Measurements from ENCODE around the gene OXER1. TPM values are rescaled to one million over a fixed set of nuclear protein-coding genes. Genes with fewer than 3 reads are reported as not detected.
A peak's percentile ranks its signal among the peaks of the same experiment; 100 is the strongest.

The OXER1 gene
- total and polyA plus RNA-seq, 9 of the 15 experiments (the other 6 are each of a cell fraction or from before 2014, with no cell fraction given), result not detected

GRCh38 chr2:42770288-42771131, 6.6 kb upstream of the OXER1 start:
- no TSS peak for BruUV-seq (replicated peaks)
- 20% methylated on average over 16 of the region's 19 CpGs for WGBS (ENCODE audit: insufficient coverage, low coverage, missing lambda C conversion rate)
- ATAC-seq (peak; percentile 99), DNase-seq (ENCODE audit: extremely low read depth in 1 of 4, low spot score in 3 of 4) (peak; percentile 85 to 88 (median 86)), FAIRE-seq (peak; percentile 95)
- Histone ChIP-seq H3K79me2 (ENCODE audit: control insufficient read depth, insufficient read depth, low read length) (no peaks in the 10 kb centered on the region), H3K9me3 (replicated peaks; ENCODE audit: control insufficient read depth, insufficient read depth, low read depth, low read length) (no peaks in the 10 kb centered on the region), H3K9ac (ENCODE audit: insufficient read depth in 1 of 2, low read depth in 2 of 2, low read length in 2 of 2) (peak overlapping the region in 1 of 2 experiments; percentile 36; a peak in 2 of 4 replicates), H3K4me2 (ENCODE audit: insufficient read depth, low read length) (0 out of 2 replicates have a peak overlapping the region, but pooled peaks have one; percentile 4), H3K4me3 (no peak overlapping the region), H3K27ac (ENCODE audit: extremely low read depth, low read depth, low read length) (no peak overlapping the region), H3K36me3 (ENCODE audit: control insufficient read depth, insufficient read depth, low read length) (no peaks in the 10 kb centered on the region), H3K9me1 (ENCODE audit: control insufficient read depth, insufficient read depth, low read length) (no peaks in the 10 kb centered on the region), H3K4me1 (replicated peaks in 1 of 2; ENCODE audit: control insufficient read depth in 2 of 2, insufficient read depth in 2 of 2, low read length in 2 of 2) (peaks cover 0 to 13% of the 10 kb centered on the region in 2 experiments; a peak in 2 of 5 replicates), H3K27me3 (ENCODE audit: control insufficient read depth in 2 of 2, insufficient read depth in 2 of 2, low read length in 2 of 2) (no peaks in the 10 kb centered on the region), H4K20me1 (replicated peaks; ENCODE audit: control insufficient read depth, insufficient read depth, low read length) (no peaks in the 10 kb centered on the region), H2AFZ (ENCODE audit: low read depth, low read length) (peak overlapping the region; percentile 85)
- intact Hi-C loops (cut with micrococcal nuclease) (loop anchor here (1.0 to 2.0 kb wide), 2 partner anchors 257 to 276 kb away; no protein-coding TSS in a partner anchor), in situ Hi-C loops (cut with MboI) (no loop called here)
- ChIA-PET CTCF (ENCODE audit: low intra/inter-chr PET ratio) (interaction anchor here (0.6 to 1.4 kb wide), 4 partner anchors 107 to 675 kb away, joined by 3 to 6 read pairs (median 4); no protein-coding TSS in a partner anchor), POLR2A (interaction anchor here (1.2 kb wide), 1 partner anchor 18 kb away, joined by 3 read pairs; no protein-coding TSS in a partner anchor)
- TF ChIP-seq FUS (optimal IDR thresholded peaks at IDR 0.05; ENCODE audit: low read depth, low read length) (no peak), ZNF589 (CRISPR knock-in tag; IDR thresholded peaks at IDR 0.05; ENCODE audit: low read depth) (no peak), SRF (CRISPR knock-in tag; IDR thresholded peaks at IDR 0.05) (no peak), ZNF282 (CRISPR knock-in tag; IDR thresholded peaks at IDR 0.05) (no peak), ZBTB17 (CRISPR knock-in tag; IDR thresholded peaks at IDR 0.05) (no peak), LCOR (CRISPR knock-in tag; IDR thresholded peaks at IDR 0.05) (no peak), FOXP1 (CRISPR knock-in tag; IDR thresholded peaks at IDR 0.05) (no peak), PML (IDR thresholded peaks at IDR 0.05; ENCODE audit: low read length) (no peak), KLF6 (CRISPR knock-in tag; IDR thresholded peaks at IDR 0.05; ENCODE audit: borderline replicate concordance) (no peak), TFAP4 (CRISPR knock-in tag; IDR thresholded peaks at IDR 0.05; ENCODE audit: borderline replicate concordance) (peak; percentile 23; the same call in 1 of the 2 replicates), CXXC5 (CRISPR knock-in tag; IDR thresholded peaks at IDR 0.05) (no peak)
- TF ChIP-seq, protein P1, sequence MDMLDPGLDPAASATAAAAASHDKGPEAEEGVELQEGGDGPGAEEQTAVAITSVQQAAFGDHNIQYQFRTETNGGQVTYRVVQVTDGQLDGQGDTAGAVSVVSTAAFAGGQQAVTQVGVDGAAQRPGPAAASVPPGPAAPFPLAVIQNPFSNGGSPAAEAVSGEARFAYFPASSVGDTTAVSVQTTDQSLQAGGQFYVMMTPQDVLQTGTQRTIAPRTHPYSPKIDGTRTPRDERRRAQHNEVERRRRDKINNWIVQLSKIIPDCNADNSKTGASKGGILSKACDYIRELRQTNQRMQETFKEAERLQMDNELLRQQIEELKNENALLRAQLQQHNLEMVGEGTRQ (CRISPR knock-in tag; IDR thresholded peaks at IDR 0.05), result peak; percentile 62
- TF ChIP-seq, protein P2, sequence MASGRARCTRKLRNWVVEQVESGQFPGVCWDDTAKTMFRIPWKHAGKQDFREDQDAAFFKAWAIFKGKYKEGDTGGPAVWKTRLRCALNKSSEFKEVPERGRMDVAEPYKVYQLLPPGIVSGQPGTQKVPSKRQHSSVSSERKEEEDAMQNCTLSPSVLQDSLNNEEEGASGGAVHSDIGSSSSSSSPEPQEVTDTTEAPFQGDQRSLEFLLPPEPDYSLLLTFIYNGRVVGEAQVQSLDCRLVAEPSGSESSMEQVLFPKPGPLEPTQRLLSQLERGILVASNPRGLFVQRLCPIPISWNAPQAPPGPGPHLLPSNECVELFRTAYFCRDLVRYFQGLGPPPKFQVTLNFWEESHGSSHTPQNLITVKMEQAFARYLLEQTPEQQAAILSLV (tag; IDR thresholded peaks at IDR 0.05), result no peak
- TF ChIP-seq, protein P3, sequence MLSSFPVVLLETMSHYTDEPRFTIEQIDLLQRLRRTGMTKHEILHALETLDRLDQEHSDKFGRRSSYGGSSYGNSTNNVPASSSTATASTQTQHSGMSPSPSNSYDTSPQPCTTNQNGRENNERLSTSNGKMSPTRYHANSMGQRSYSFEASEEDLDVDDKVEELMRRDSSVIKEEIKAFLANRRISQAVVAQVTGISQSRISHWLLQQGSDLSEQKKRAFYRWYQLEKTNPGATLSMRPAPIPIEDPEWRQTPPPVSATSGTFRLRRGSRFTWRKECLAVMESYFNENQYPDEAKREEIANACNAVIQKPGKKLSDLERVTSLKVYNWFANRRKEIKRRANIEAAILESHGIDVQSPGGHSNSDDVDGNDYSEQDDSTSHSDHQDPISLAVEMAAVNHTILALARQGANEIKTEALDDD (IDR thresholded peaks at IDR 0.05), result peak; percentile 49
- TF ChIP-seq, protein P4, sequence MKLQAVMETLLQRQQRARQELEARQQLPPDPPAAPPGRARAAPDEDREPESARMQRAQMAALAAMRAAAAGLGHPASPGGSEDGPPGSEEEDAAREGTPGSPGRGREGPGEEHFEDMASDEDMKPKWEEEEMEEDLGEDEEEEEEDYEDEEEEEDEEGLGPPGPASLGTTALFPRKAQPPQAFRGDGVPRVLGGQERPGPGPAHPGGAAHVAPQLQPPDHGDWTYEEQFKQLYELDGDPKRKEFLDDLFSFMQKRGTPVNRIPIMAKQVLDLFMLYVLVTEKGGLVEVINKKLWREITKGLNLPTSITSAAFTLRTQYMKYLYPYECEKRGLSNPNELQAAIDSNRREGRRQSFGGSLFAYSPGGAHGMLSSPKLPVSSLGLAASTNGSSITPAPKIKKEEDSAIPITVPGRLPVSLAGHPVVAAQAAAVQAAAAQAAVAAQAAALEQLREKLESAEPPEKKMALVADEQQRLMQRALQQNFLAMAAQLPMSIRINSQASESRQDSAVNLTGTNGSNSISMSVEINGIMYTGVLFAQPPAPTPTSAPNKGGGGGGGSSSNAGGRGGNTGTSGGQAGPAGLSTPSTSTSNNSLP (IDR thresholded peaks at IDR 0.05; ENCODE audit: borderline replicate concordance, low read depth, low read length), result no peak
